ENCODE data around the gene CCSER1.

DNA sequence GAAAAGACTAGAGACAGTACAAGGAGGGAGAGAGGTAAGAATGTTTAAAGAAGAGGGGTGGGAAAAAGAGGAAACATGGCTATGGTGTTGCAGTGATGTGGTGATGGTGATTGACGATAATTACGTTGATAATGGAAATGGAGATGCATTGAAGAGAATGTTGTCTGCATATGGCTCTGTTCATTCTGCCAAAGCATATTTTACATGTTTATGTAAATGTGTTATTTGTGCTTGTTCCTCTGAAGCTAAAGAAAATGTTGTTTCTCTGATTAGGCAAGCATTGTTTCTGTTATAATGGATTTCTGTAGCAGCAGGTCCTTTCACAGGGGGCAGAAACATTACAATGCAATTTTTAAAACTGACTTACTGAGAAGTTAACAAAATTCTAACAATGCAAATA, 958.8 kb downstream of the CCSER1 start:
- TF ChIP-seq POLR2AphosphoS5 (IDR thresholded peaks at IDR 0.05; ENCODE audit: borderline replicate concordance, low read depth, low read length) (no peak), EZH2 (IDR thresholded peaks at IDR 0.05) (no peak)

Measured in SK-N-MC (cell line).